Activated CD4-positive, alpha-beta T cell treated with anti-CD3 and anti-CD28 coated beads for 4 hours (primary cell): ENCODE measurements around the gene CCDC33.

Experiments
- DNase-seq, 2 donors: peaks; one replicate each; pipeline ENCODE4 v3.0.0-alpha.2; 2020

The CCDC33 gene

GRCh38 chr15:74317820-74318375, 81.8 kb downstream of the CCDC33 start:
- no peak for DNase-seq

GRCh38 chr15:74318376-74319137, 82.4 kb downstream of the CCDC33 start:
- DNase-seq: no peak

- DNase-seq: no peak
These were observed 83.0 kb downstream of the CCDC33 start for GRCh38 chr15:74319138-74319460.

- DNase-seq: no peak
These were observed 83.6 kb downstream of the CCDC33 start for GRCh38 chr15:74319596-74320351.

GRCh38 chr15:74320352-74321247, 84.5 kb downstream of the CCDC33 start:
- DNase-seq: peak in 1 of 2 donors; percentile 41

GRCh38 chr15:74322558-74323180, 86.5 kb downstream of the CCDC33 start:
- peak; percentile 38 to 44 for DNase-seq

- no peak for DNase-seq
These were observed 88.6 kb downstream of the CCDC33 start for GRCh38 chr15:74324714-74325113.

- DNase-seq: no peak
These were observed 90.6 kb downstream of the CCDC33 start for GRCh38 chr15:74326746-74327145.

- DNase-seq: no peak
These were observed 91.6 kb downstream of the CCDC33 start for GRCh38 chr15:74327756-74328155.

GRCh38 chr15:74328331-74329056, 92.4 kb downstream of the CCDC33 start:
- no peak for DNase-seq

GRCh38 chr15:74330861-74331408, 94.8 kb downstream of the CCDC33 start:
- DNase-seq: no peak

GRCh38 chr15:74332011-74332410, 95.9 kb downstream of the CCDC33 start:
- DNase-seq: no peak

GRCh38 chr15:74332611-74333010, 96.5 kb downstream of the CCDC33 start:
- no peak for DNase-seq

- no peak for DNase-seq
These were observed 97.0 kb downstream of the CCDC33 start for GRCh38 chr15:74333093-74333492.

- DNase-seq: no peak
These were observed 97.5 kb downstream of the CCDC33 start for GRCh38 chr15:74333662-74334061.

GRCh38 chr15:74334127-74334526, 98.0 kb downstream of the CCDC33 start:
- no peak for DNase-seq

- no peak for DNase-seq
These were observed 99.3 kb downstream of the CCDC33 start for GRCh38 chr15:74335396-74335795.

GRCh38 chr15:74336061-74337005, 100.2 kb downstream of the CCDC33 start:
- DNase-seq: no peak

- no peak for DNase-seq
These were observed 101.0 kb downstream of the CCDC33 start for GRCh38 chr15:74337146-74337545.

GRCh38 chr15:74337607-74338211, 101.6 kb downstream of the CCDC33 start:
- DNase-seq: no peak
